PFSK-1 (cell line): Measurements from ENCODE around the gene BTRC.

Experiments
- FOXP2 ChIP-seq: optimal IDR thresholded peaks from 2 replicates; pipeline ENCODE3; 2011; ENCODE audit warnings: borderline replicate concordance, control low read depth, inconsistent platforms; ENCODE audit not compliant: insufficient read depth; ENCODE audit errors: extremely low read length, extremely low read depth
- POLR2AphosphoS5 ChIP-seq: IDR thresholded peaks from 2 replicates; pipeline ENCODE4 v1.6.1; 2012; ENCODE audit warnings: low read depth, mild to moderate bottlenecking, control low read depth, low read length, moderate library complexity
- SIN3A ChIP-seq: IDR thresholded peaks from 2 replicates; pipeline ENCODE4 v1.6.1; 2012; ENCODE audit warnings: mild to moderate bottlenecking, low read length, moderate library complexity, borderline replicate concordance; ENCODE audit not compliant: insufficient read depth
- TAF1 ChIP-seq: IDR thresholded peaks from 2 replicates; pipeline ENCODE4 v1.6.1; 2012; ENCODE audit warnings: low read length, control low read depth, borderline replicate concordance; ENCODE audit not compliant: insufficient read depth
- TF ChIP-seq, protein P1 (sequence below), 2 experiments: IDR thresholded peaks; 2 replicates each; pipeline versions ENCODE4 v1.6.1 to v1.8.0; 2011 to 2012; ENCODE audit warnings: low read depth in 2 of 2, low read length in 2 of 2, control low read depth in 1 of 2, inconsistent platforms in 1 of 2, mild to moderate bottlenecking in 1 of 2, moderate library complexity in 1 of 2; ENCODE audit not compliant: insufficient read depth in 1 of 2

DNA sequence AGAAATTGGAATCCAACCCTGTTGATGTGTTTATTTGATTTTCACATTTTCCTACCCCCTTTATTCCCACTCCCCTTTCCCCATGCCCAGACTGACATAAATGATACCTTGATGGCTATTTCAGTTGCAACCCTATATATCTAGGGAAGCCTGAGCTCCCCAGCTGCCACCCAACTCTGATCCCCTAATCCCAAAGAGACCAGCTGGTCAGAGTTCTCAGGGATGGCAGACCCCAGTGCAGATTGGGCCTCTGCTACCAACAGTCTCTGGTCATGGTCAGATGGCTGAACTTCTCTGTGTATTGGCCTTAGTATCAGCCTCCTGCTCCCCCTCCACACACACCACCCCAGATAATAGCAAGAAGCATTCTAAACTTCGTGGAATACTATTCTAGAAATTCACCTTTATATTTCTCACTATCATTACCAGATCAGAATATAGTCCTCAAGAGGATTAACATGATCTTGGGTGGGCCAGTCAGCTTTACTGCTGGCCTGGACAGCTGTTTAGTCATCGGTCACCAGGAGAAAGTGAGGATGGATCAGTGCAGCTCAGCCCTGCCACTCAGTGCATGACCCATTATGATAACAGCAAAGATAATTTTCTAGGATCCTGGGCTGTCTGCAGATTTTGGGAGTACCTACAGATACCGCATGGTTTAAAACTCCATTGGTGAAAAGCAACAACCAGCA, 24.5 kb upstream of the BTRC start:
- TF ChIP-seq FOXP2: no peak
- no peak for TF ChIP-seq POLR2AphosphoS5
- TF ChIP-seq SIN3A: no peak
- TF ChIP-seq TAF1: no peak
- TF ChIP-seq, protein P1, sequence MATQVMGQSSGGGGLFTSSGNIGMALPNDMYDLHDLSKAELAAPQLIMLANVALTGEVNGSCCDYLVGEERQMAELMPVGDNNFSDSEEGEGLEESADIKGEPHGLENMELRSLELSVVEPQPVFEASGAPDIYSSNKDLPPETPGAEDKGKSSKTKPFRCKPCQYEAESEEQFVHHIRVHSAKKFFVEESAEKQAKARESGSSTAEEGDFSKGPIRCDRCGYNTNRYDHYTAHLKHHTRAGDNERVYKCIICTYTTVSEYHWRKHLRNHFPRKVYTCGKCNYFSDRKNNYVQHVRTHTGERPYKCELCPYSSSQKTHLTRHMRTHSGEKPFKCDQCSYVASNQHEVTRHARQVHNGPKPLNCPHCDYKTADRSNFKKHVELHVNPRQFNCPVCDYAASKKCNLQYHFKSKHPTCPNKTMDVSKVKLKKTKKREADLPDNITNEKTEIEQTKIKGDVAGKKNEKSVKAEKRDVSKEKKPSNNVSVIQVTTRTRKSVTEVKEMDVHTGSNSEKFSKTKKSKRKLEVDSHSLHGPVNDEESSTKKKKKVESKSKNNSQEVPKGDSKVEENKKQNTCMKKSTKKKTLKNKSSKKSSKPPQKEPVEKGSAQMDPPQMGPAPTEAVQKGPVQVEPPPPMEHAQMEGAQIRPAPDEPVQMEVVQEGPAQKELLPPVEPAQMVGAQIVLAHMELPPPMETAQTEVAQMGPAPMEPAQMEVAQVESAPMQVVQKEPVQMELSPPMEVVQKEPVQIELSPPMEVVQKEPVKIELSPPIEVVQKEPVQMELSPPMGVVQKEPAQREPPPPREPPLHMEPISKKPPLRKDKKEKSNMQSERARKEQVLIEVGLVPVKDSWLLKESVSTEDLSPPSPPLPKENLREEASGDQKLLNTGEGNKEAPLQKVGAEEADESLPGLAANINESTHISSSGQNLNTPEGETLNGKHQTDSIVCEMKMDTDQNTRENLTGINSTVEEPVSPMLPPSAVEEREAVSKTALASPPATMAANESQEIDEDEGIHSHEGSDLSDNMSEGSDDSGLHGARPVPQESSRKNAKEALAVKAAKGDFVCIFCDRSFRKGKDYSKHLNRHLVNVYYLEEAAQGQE (IDR thresholded peaks at IDR 0.05; ENCODE audit: insufficient read depth in 1 of 2, low read depth in 2 of 2, low read length in 2 of 2): no peak
